ENCODE measurements around the gene SUMO1.
"Not testable (repeated sequence)": the region's sequence is repeated elsewhere in the genome, so short reads cannot be mapped to it uniquely, and the experiment has no call there.

Gene SUMO1

GRCh38 chr2:202238234-202239197 lies at the start of gene SUMO1:
SUMO1 (minus strand) TSS chr2:202238597; CDS start chr2:202238451, 146 bp downstream.
- TF ChIP-seq CTCF (IDR thresholded peaks at IDR 0.05) = no peak
- Histone ChIP-seq H3K27me3 (no peaks in the 10 kb centered on the region), H3K27ac (peak within 1 kb of the TSS; percentile 84), H3K36me3 (no peaks in the 10 kb centered on the region), H3K4me1 (ENCODE audit: control insufficient read depth in 1 of 2, insufficient read depth in 1 of 2, low read depth in 1 of 2, low read length in 1 of 2) (peaks cover 17 to 20% of the 10 kb centered on the region in 2 experiments), H3K4me3 (ENCODE audit: low read depth in 1 of 2, low read length in 1 of 2) (peak within 1 kb of the TSS; percentile 72 to 78), H3K9me3 (no peaks in the 10 kb centered on the region)

- H3K4me3 ChIP-seq (ENCODE audit: low read depth in 1 of 2, low read length in 1 of 2) = no peak overlapping the region
- no peak for TF ChIP-seq CTCF (IDR thresholded peaks at IDR 0.05)
- H3K36me3 ChIP-seq = peaks cover 64% of the 10 kb centered on the region
- H3K27me3 ChIP-seq = no peaks in the 10 kb centered on the region
- H3K27ac ChIP-seq = no peak overlapping the region
- no peaks in the 10 kb centered on the region for H3K9me3 ChIP-seq
- no peaks in the 10 kb centered on the region for H3K4me1 ChIP-seq (ENCODE audit: control insufficient read depth in 1 of 2, insufficient read depth in 1 of 2, low read depth in 1 of 2, low read length in 1 of 2)
Measured at GRCh38 chr2:202286595-202286994, 48.2 kb upstream of the SUMO1 start.

GRCh38 chr2:202278944-202279343 lies 40.5 kb upstream of the SUMO1 start:
- no peak overlapping the region for H3K4me3 ChIP-seq (ENCODE audit: low read depth in 1 of 2, low read length in 1 of 2)
- H3K4me1 ChIP-seq (ENCODE audit: control insufficient read depth in 1 of 2, insufficient read depth in 1 of 2, low read depth in 1 of 2, low read length in 1 of 2) = no peaks in the 10 kb centered on the region
- H3K9me3 ChIP-seq = no peaks in the 10 kb centered on the region
- H3K36me3 ChIP-seq = peaks cover 16% of the 10 kb centered on the region
- H3K27ac ChIP-seq = no peak overlapping the region
- no peaks in the 10 kb centered on the region for H3K27me3 ChIP-seq
- no peak for TF ChIP-seq CTCF (IDR thresholded peaks at IDR 0.05)

GRCh38 chr2:202278036-202278760 lies 39.8 kb upstream of the SUMO1 start:
- H3K27ac ChIP-seq = no peak overlapping the region
- H3K4me3 ChIP-seq (ENCODE audit: low read depth in 1 of 2, low read length in 1 of 2) = no peak overlapping the region
- no peaks in the 10 kb centered on the region for H3K27me3 ChIP-seq
- no peak for TF ChIP-seq CTCF (IDR thresholded peaks at IDR 0.05)
- H3K9me3 ChIP-seq = no peaks in the 10 kb centered on the region
- H3K4me1 ChIP-seq (ENCODE audit: control insufficient read depth in 1 of 2, insufficient read depth in 1 of 2, low read depth in 1 of 2, low read length in 1 of 2) = no peaks in the 10 kb centered on the region
- H3K36me3 ChIP-seq = peaks cover 11% of the 10 kb centered on the region

GRCh38 chr2:202276078-202276720 lies 37.8 kb upstream of the SUMO1 start:
- H3K36me3 ChIP-seq; H3K27me3 ChIP-seq; H3K4me3 ChIP-seq (ENCODE audit: low read depth in 1 of 2, low read length in 1 of 2); H3K9me3 ChIP-seq; H3K4me1 ChIP-seq (ENCODE audit: control insufficient read depth in 1 of 2, insufficient read depth in 1 of 2, low read depth in 1 of 2, low read length in 1 of 2); H3K27ac ChIP-seq: not testable (repeated sequence)

All from neutrophil (primary cell).